Adrenal gland (tissue), 12 donors: ENCODE results near the gene TMEM33. TPM values are rescaled to one million over a fixed set of nuclear protein-coding genes. Genes with fewer than 3 reads are reported as not detected.

ENCODE experiments used
- DNase-seq, 7 donors: peaks; one replicate each; pipeline ENCODE4 v3.0.0-alpha.2; 2019 to 2020
- H3K27ac ChIP-seq, 5 donors: fragments of 200-600 bp; sonication (generic) in 4 of 5; 1 replicate in 3 of 5; 2 replicates in 2 of 5; pipeline versions ENCODE4 v1.5.1 to v1.8.0; 2016 to 2020; ENCODE audit warnings: mild to moderate bottlenecking in 1 of 5
- H3K27me3 ChIP-seq: fragments of 200-600 bp; 2 replicates; pipeline ENCODE4 v1.8.0; 2021
- H3K36me3 ChIP-seq, 2 donors: fragments of 200-600 bp; replicated peaks in 1 of 2; 1 replicate in 1 of 2; 2 replicates in 1 of 2; pipeline versions ENCODE4 v1.5.1 to v1.8.0; 2018 to 2022
- H3K4me1 ChIP-seq, 2 donors: fragments of 200-600 bp; replicated peaks in 1 of 2; 1 replicate in 1 of 2; 2 replicates in 1 of 2; pipeline versions ENCODE4 v1.5.1 to v1.8.0; 2018 to 2021
- H3K4me3 ChIP-seq, 4 donors: fragments of 200-600 bp; sonication (generic) in 3 of 4; one replicate each; pipeline ENCODE4 v1.5.1; 2016 to 2018
- H3K9me3 ChIP-seq, 3 donors: fragments of 200-600 bp; sonication (generic) in 1 of 3; replicated peaks in 1 of 3; 1 replicate in 2 of 3; 2 replicates in 1 of 3; pipeline versions ENCODE4 v1.5.1 to v1.8.0; 2016 to 2021
- POLR2A ChIP-seq, 2 donors: fragments of 450-650 bp; IDR thresholded peaks; one replicate each; pipeline ENCODE4 v1.6.1; 2017; ENCODE audit warnings: antibody characterized with exemption in 2 of 2, mild to moderate bottlenecking in 2 of 2, moderate library complexity in 1 of 2
- WGBS, 4 donors: extraction: QIAGEN DNeasy Blood & Tissue Kit in 2 of 4; methylation state at CpG; one replicate each; pipeline versions ENCODE4 v1.1.5 to v1.1.7; 2013 to 2017; 5-methylcytosine and 5-hydroxymethylcytosine counted together
- intact Hi-C, 2 donors: fragments of 100-400 bp; cut with DNase I; formaldehyde crosslinking; loops; one replicate each; pipeline versions ENCODE4 v1.14.1 to v1.15.0; 2022 to 2023
- polyA plus RNA-seq, 3 donors: library from polyadenylated mRNA; stranded (reverse); fragments of 200-250 nt in 2 of 3; fragments of 350-450 nt in 1 of 3; fragmentation: Illumina TruSeq in 1 of 3; extraction: RNeasy Lipid Tissue Mini Kit (QIAGEN cat#74804) in 1 of 3; gene quantifications; one replicate each; pipeline ENCODE4 v1.2.3, GENCODE V29; 2013 to 2014
- total RNA-seq, 9 donors: library from RNA; depleted of rRNA in 4 of 9; stranded (reverse); fragments of >200 nt in 4 of 9; fragments of 120-200 nt in 1 of 9; fragmentation: NEBNext Ultra II Directional in 1 of 9; extraction: Animal tissue kit (Norgen Biotek cat#: 25700) in 1 of 9; gene quantifications; one replicate each; pipeline versions ENCODE4 v1.1.0 to v1.2.4, GENCODE V29; 2013 to 2023
- TF ChIP-seq, protein P1 (sequence below), 6 experiments: fragments of 450-650 bp in 4 of 6; fragments of 200-600 bp in 2 of 6; sonication (generic) in 1 of 6; IDR thresholded peaks; 1 replicate in 5 of 6; 2 replicates in 1 of 6; pipeline versions ENCODE4 v1.5.1 to v1.8.0; 2016 to 2021; ENCODE audit warnings: antibody characterized with exemption in 6 of 6, mild to moderate bottlenecking in 2 of 6, moderate library complexity in 1 of 6
- donor health status: healthy with polysubstance abuse.
- donor health status: Bipolar disorder and iron deficiency.
- donor health status: DM: yes; HTN: yes; CAD: no.
- donor health status: DM: no; HTN: no; CAD: no.
- donor health status: DM: no; HTN: no; CAD: no.
- donor health status: DM: yes; HTN: yes; CAD: no.

TMEM33 gene
- total and polyA plus RNA-seq, 12 donors: 6.5 to 82.1 (median 58.1) TPM

DNA sequence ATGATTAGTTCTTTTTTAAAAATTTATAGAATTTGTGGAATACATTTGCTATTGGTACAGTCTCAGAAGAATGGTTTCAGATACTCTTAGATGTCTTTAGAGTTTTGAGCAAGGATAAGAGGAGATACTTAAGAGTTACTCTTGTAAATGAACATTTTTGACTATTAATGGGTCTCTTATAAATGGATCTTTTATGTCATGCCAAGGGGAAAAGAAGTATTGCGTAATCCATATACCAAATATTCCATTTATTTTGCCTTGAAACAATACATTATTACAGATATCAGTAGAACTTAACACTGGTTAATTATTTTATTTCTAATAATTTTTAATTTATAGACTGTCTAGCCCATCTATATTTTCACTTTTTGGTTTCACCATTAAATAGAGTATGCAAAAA lies 29.2 kb downstream of the TMEM33 start:
- intact Hi-C loops: no loop called here
- no peak for DNase-seq
- Histone ChIP-seq H3K4me3 (no peak overlapping the region), H3K27ac (no peak overlapping the region), H3K27me3 (no peaks in the 10 kb centered on the region), H3K36me3 (no peaks in the 10 kb centered on the region), H3K4me1 (no peaks in the 10 kb centered on the region), H3K9me3 (no peaks in the 10 kb centered on the region)
- WGBS, 4 donors: 86 to 100% (median 94%) methylated on average over 1 of the region's 1 CpG
- TF ChIP-seq, protein P1, sequence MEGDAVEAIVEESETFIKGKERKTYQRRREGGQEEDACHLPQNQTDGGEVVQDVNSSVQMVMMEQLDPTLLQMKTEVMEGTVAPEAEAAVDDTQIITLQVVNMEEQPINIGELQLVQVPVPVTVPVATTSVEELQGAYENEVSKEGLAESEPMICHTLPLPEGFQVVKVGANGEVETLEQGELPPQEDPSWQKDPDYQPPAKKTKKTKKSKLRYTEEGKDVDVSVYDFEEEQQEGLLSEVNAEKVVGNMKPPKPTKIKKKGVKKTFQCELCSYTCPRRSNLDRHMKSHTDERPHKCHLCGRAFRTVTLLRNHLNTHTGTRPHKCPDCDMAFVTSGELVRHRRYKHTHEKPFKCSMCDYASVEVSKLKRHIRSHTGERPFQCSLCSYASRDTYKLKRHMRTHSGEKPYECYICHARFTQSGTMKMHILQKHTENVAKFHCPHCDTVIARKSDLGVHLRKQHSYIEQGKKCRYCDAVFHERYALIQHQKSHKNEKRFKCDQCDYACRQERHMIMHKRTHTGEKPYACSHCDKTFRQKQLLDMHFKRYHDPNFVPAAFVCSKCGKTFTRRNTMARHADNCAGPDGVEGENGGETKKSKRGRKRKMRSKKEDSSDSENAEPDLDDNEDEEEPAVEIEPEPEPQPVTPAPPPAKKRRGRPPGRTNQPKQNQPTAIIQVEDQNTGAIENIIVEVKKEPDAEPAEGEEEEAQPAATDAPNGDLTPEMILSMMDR (IDR thresholded peaks at IDR 0.05): no peak
- TF ChIP-seq POLR2A (IDR thresholded peaks at IDR 0.05): no peak

DNA sequence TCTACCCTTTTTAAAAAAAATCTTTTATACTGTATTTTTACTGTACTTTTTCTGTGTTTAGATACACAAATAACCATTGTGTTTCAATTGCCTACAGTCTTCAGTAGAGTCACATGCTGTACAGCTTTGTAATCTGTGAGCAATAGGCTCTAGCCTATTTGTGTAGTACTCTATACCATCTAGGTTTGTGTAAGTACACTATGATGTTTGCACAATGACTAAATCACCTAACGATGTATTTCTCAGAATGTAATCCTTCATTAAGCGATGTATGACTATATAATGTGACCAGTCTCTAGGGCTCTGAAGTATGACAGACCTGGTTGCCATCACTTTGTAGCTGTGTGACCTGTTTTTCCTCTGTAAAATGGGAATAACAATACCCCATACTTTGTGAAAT lies 32.2 kb downstream of the TMEM33 start:
- no peak overlapping the region for H3K4me3 ChIP-seq
- H3K36me3 ChIP-seq: no peaks in the 10 kb centered on the region
- no peaks in the 10 kb centered on the region for H3K4me1 ChIP-seq
- TF ChIP-seq, protein P1 (IDR thresholded peaks at IDR 0.05): no peak
- no peak for TF ChIP-seq POLR2A (IDR thresholded peaks at IDR 0.05)
- H3K9me3 ChIP-seq: no peaks in the 10 kb centered on the region
- no peaks in the 10 kb centered on the region for H3K27me3 ChIP-seq
- H3K27ac ChIP-seq: no peak overlapping the region
- DNase-seq: no peak
- intact Hi-C loops: no loop called here
- 91 to 100% (median 97%) methylated on average over 2 of the region's 2 CpGs for WGBS, 4 donors

DNA sequence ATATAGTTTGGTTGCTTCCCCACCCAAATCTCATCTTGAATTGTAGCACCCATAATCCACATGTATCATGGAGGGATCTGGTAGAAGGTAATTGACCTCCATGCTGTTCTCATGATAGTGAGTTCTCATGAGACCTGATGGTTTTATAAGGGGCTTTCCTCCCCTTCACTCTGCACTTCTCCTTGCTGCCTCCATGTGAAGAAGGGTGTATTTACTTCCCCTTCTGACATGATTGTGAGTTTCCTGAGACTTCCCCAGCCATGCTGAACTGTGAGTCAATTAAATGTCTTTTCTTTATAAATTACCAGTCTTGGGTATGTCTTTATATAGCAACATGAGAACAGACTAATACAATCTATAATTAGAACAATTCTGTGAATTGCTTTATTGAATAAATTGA lies 34.4 kb downstream of the TMEM33 start:
- TF ChIP-seq, protein P1 (IDR thresholded peaks at IDR 0.05): no peak
- TF ChIP-seq POLR2A (IDR thresholded peaks at IDR 0.05): no peak

DNA sequence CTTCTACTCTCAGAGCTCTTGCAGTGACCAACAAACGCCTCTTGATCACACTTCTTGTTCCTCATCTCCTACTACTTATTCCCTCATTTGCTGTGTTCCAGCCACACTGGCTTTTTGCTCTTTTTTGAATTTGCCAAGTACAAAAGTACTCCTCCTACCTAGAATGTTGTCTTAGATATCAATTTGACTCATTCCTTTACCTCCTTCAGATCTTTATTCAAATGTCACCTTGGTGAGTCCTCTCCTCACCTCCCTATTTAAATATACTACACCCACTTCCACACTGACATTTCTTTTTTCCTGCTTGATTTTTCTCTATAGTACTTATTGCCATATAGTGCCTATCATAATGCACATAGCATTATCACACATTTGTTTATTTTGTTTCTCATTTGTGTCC lies 40.1 kb downstream of the TMEM33 start:
- 65 to 76% (median 69%) methylated on average over 1 of the region's 1 CpG for WGBS, 4 donors
- Histone ChIP-seq H3K9me3 (no peaks in the 10 kb centered on the region), H3K36me3 (no peaks in the 10 kb centered on the region), H3K4me1 (no peaks in the 10 kb centered on the region), H3K27me3 (no peaks in the 10 kb centered on the region), H3K27ac (no peak overlapping the region), H3K4me3 (no peak overlapping the region)
- intact Hi-C loops: no loop called here
- no peak for TF ChIP-seq POLR2A (IDR thresholded peaks at IDR 0.05)
- TF ChIP-seq, protein P1 (IDR thresholded peaks at IDR 0.05): no peak
- DNase-seq: no peak

More for the DNA sequence above, 34.4 kb downstream of the TMEM33 start:
- Histone ChIP-seq H3K4me3 (no peak overlapping the region), H3K9me3 (no peaks in the 10 kb centered on the region), H3K27ac (no peak overlapping the region), H3K4me1 (no peaks in the 10 kb centered on the region), H3K36me3 (no peaks in the 10 kb centered on the region), H3K27me3 (no peaks in the 10 kb centered on the region)
- intact Hi-C loops: no loop called here
- no peak for DNase-seq
